HCT116 (cell line): ENCODE measurements around the gene SLC25A30. TPM values are rescaled to one million over a fixed set of nuclear protein-coding genes. Genes with fewer than 3 reads are reported as not detected.

Source experiments
- ATAC-seq: fragments of 200-7000 bp; cut with Tn5 transposase; 2 replicates; pipeline ENCODE4 v1.9.1; 2020; ENCODE audit warnings: mild to moderate bottlenecking, moderate library complexity
- BruUV-seq: library from RNA; stranded (reverse); fragments of 400-500 nt; replicated peaks from 2 replicates; lab custom pipeline; 2021; lab: Mats Ljungman, UMichigan
- CTCF ChIA-PET: fragments of 300-600 bp; sonication (Branson Sonifier 250); formaldehyde crosslinking; loops from one replicate; lab custom pipeline; 2021; ENCODE audit warnings: antibody characterized with exemption; lab: Charles Lee
- POLR2A ChIA-PET: fragments of 300-600, 350-600 bp; sonication (Branson Sonifier 250); formaldehyde crosslinking; loops from one replicate; lab custom pipeline; 2021; ENCODE audit warnings: antibody characterized with exemption; lab: Charles Lee
- RAD21 ChIA-PET, 2 experiments: fragments of 300-600 bp; sonication (Branson Sonifier 250); formaldehyde crosslinking; loops; one replicate each; lab custom pipeline; 2023; ENCODE audit warnings: low total read pairs in 2 of 2; ENCODE audit not compliant: uncharacterized antibody in 2 of 2, unreplicated experiment in 2 of 2, low non-redundant PET in 1 of 2; lab: Charles Lee
- DNase-seq: peaks from one replicate; pipeline ENCODE4 v3.0.0-alpha.2; 2010; ENCODE audit warnings: low read depth, low spot score
- H2AFZ ChIP-seq: fragments of 200-600 bp; shearing (Covaris generic), sonication (generic); 2 replicates; pipeline ENCODE4 v1.6.1; 2017; ENCODE audit warnings: low read depth, mixed run types, mixed read lengths, antibody characterized with exemption, low read length; ENCODE audit not compliant: poor library complexity, severe bottlenecking
- H3K27ac ChIP-seq: 2 replicates; pipeline ENCODE4 v1.5.1; 2012; ENCODE audit warnings: low read depth, low read length
- H3K27me3 ChIP-seq: fragments of 200-600 bp; sonication (generic); 2 replicates; pipeline ENCODE4 v1.6.1; 2016; ENCODE audit warnings: mixed run types, low read length, mixed read lengths; ENCODE audit not compliant: insufficient read depth
- H3K36me3 ChIP-seq, 2 experiments: fragments of 200-500 bp in 1 of 2; fragments of 200-600 bp in 1 of 2; sonication (Bioruptor generic) in 1 of 2; sonication (generic) in 1 of 2; 2 replicates each; pipeline versions ENCODE4 v1.5.1 to v1.6.1; 2014 to 2016; ENCODE audit warnings: low read length in 2 of 2, inconsistent platforms in 1 of 2, mixed read lengths in 1 of 2, mixed run types in 1 of 2; ENCODE audit not compliant: insufficient read depth in 2 of 2, control insufficient read depth in 1 of 2
- H3K4me1 ChIP-seq, 2 experiments: fragments of 200-600 bp in 1 of 2; sonication (generic) in 1 of 2; 2 replicates each; pipeline versions ENCODE4 v1.5.1 to v1.6.1; 2012 to 2017; ENCODE audit warnings: low read length in 2 of 2, inconsistent platforms in 1 of 2, mild to moderate bottlenecking in 1 of 2, mixed read lengths in 1 of 2, mixed run types in 1 of 2, moderate library complexity in 1 of 2; ENCODE audit not compliant: insufficient read depth in 2 of 2, control insufficient read depth in 1 of 2
- H3K4me2 ChIP-seq: fragments of 200-600 bp; sonication (generic); 2 replicates; pipeline ENCODE4 v1.6.1; 2017; ENCODE audit warnings: mixed run types, low read length, mixed read lengths
- H3K4me3 ChIP-seq, 2 experiments: fragments of 200-600 bp in 1 of 2; sonication (generic) in 1 of 2; replicated peaks in 1 of 2; 2 replicates each; pipeline ENCODE4 v1.5.1; 2011 to 2016; ENCODE audit warnings: low read length in 2 of 2, control low read depth in 1 of 2, low read depth in 1 of 2, mild to moderate bottlenecking in 1 of 2, mixed read lengths in 1 of 2, mixed run types in 1 of 2
- H3K79me2 ChIP-seq: fragments of 200-600 bp; sonication (generic); 2 replicates; pipeline ENCODE4 v1.6.1; 2017; ENCODE audit warnings: mild to moderate bottlenecking, mixed run types, low read length, moderate library complexity, mixed read lengths; ENCODE audit not compliant: insufficient read depth
- H3K9ac ChIP-seq: fragments of 200-600 bp; sonication (generic); 2 replicates; pipeline ENCODE4 v1.6.1; 2016; ENCODE audit warnings: low read length, mixed read lengths
- H3K9me2 ChIP-seq: fragments of 200-600 bp; sonication (generic), shearing (Covaris generic); 2 replicates; pipeline ENCODE4 v1.6.1; 2017; ENCODE audit warnings: mixed run types, mild to moderate bottlenecking, moderate library complexity; ENCODE audit not compliant: insufficient read depth
- H3K9me3 ChIP-seq, 2 experiments: fragments of 200-500 bp in 1 of 2; fragments of 200-600 bp in 1 of 2; sonication (Bioruptor generic) in 1 of 2; sonication (generic) in 1 of 2; 2 replicates each; pipeline ENCODE4 v1.6.1; 2014 to 2017; ENCODE audit warnings: low read length in 2 of 2, mixed read lengths in 2 of 2, inconsistent platforms in 1 of 2, low read depth in 1 of 2, mild to moderate bottlenecking in 1 of 2, mixed run types in 1 of 2, moderate library complexity in 1 of 2; ENCODE audit not compliant: control insufficient read depth in 1 of 2, insufficient read depth in 1 of 2
- H4K20me1 ChIP-seq: fragments of 200-600 bp; sonication (generic), shearing (Covaris generic); 2 replicates; pipeline ENCODE4 v1.6.1; 2017; ENCODE audit warnings: mixed run types, mild to moderate bottlenecking, moderate library complexity; ENCODE audit not compliant: insufficient read depth
- CBX3 ChIP-seq: IDR thresholded peaks from 2 replicates; pipeline ENCODE4 v1.6.1; 2012; ENCODE audit warnings: low read depth
- CTCF ChIP-seq, 3 experiments: fragments of 200-600 bp in 1 of 3; sonication (generic) in 1 of 3; IDR thresholded peaks in 2 of 3; conservative IDR thresholded peaks in 1 of 3; 2 replicates each; pipeline ENCODE4 v1.5.1; 2012 to 2017; ENCODE audit warnings: low read depth in 2 of 3, low read length in 2 of 3, antibody characterized with exemption in 1 of 3, borderline replicate concordance in 1 of 3, control low read depth in 1 of 3, mild to moderate bottlenecking in 1 of 3, mixed read lengths in 1 of 3, mixed run types in 1 of 3, moderate library complexity in 1 of 3; ENCODE audit not compliant: insufficient read depth in 1 of 3
- EGR1 ChIP-seq: IDR thresholded peaks from 2 replicates; pipeline ENCODE4 v1.6.1; 2012; ENCODE audit warnings: low read depth
- EZH2phosphoT487 ChIP-seq: fragments of 200-600 bp; IDR thresholded peaks from 2 replicates; pipeline ENCODE4 v1.6.1; 2018; ENCODE audit warnings: antibody characterized with exemption, borderline replicate concordance
- FOSL1 ChIP-seq: IDR thresholded peaks from 2 replicates; pipeline ENCODE4 v1.6.1; 2012; ENCODE audit warnings: low read depth
- JUND ChIP-seq: IDR thresholded peaks from 2 replicates; pipeline ENCODE4 v1.6.1; 2012
- POLR2AphosphoS5 ChIP-seq: IDR thresholded peaks from 2 replicates; pipeline ENCODE4 v1.6.1; 2011; ENCODE audit warnings: mild to moderate bottlenecking, low read depth, low read length, moderate library complexity
- RAD21 ChIP-seq: IDR thresholded peaks from 2 replicates; pipeline ENCODE4 v1.6.1; 2012; ENCODE audit warnings: low read depth, mild to moderate bottlenecking
- SIN3A ChIP-seq: IDR thresholded peaks from 2 replicates; pipeline ENCODE4 v1.6.1; 2012; ENCODE audit warnings: low read depth
- TCF7L2 ChIP-seq: IDR thresholded peaks from 2 replicates; pipeline ENCODE4 v1.7.0; 2011; ENCODE audit warnings: borderline replicate concordance, inconsistent platforms; ENCODE audit not compliant: insufficient read depth, insufficient read length; ENCODE audit errors: extremely low read depth
- YY1 ChIP-seq: IDR thresholded peaks from 2 replicates; pipeline ENCODE4 v1.6.1; 2011; ENCODE audit warnings: low read length, low read depth, moderate library complexity, mild to moderate bottlenecking; ENCODE audit not compliant: insufficient replicate concordance; ENCODE audit errors: extremely low read depth
- ZFX ChIP-seq: fragments of 450-650 bp; IDR thresholded peaks from 2 replicates; pipeline ENCODE4 v1.6.1; 2017
- ZNF274 ChIP-seq: fragments of 200-500 bp; sonication (Bioruptor generic); IDR thresholded peaks from 2 replicates; pipeline ENCODE4 v1.6.1; 2014; ENCODE audit warnings: mild to moderate bottlenecking, low read depth, low read length, inconsistent platforms
- intact Hi-C: fragments of 100-400 bp; cut with micrococcal nuclease; formaldehyde crosslinking; loops from 2 replicates; pipeline ENCODE4 v1.10.0; 2022
- total RNA-seq: library from RNA; stranded (reverse); gene quantifications from one replicate; pipeline ENCODE4 v1.2.1, GENCODE V29; 2021; ENCODE audit not compliant: unreplicated experiment
- TF ChIP-seq, protein P1 (sequence below): IDR thresholded peaks from 2 replicates; pipeline ENCODE4 v1.6.1; 2012; ENCODE audit warnings: low read depth
- TF ChIP-seq, protein P2 (sequence below): IDR thresholded peaks from 2 replicates; pipeline ENCODE4 v1.6.1; 2012

SLC25A30 gene
- total RNA-seq, 1 experiment from 2014 or later = 29.2 TPM

GRCh38 chr13:45385907-45386553, 32.1 kb downstream of the SLC25A30 start:
- ChIA-PET CTCF (no interaction called here), RAD21 (no interaction called here), POLR2A (no interaction called here)
- TF ChIP-seq CTCF (IDR thresholded peaks at IDR 0.05 in 2 of 3, conservative IDR thresholded peaks at IDR 0.05 in 1 of 3; ENCODE audit: borderline replicate concordance in 1 of 3, insufficient read depth in 1 of 3, low read depth in 2 of 3, low read length in 2 of 3) (no peak), CBX3 (no peak), ZNF274 (no peak), FOSL1 (no peak), EZH2phosphoT487 (no peak), POLR2AphosphoS5 (no peak), JUND (no peak), RAD21 (no peak), YY1 (no peak), EGR1 (no peak), SIN3A (no peak), TCF7L2 (no peak), ZFX (no peak)
- TF ChIP-seq, protein P1, sequence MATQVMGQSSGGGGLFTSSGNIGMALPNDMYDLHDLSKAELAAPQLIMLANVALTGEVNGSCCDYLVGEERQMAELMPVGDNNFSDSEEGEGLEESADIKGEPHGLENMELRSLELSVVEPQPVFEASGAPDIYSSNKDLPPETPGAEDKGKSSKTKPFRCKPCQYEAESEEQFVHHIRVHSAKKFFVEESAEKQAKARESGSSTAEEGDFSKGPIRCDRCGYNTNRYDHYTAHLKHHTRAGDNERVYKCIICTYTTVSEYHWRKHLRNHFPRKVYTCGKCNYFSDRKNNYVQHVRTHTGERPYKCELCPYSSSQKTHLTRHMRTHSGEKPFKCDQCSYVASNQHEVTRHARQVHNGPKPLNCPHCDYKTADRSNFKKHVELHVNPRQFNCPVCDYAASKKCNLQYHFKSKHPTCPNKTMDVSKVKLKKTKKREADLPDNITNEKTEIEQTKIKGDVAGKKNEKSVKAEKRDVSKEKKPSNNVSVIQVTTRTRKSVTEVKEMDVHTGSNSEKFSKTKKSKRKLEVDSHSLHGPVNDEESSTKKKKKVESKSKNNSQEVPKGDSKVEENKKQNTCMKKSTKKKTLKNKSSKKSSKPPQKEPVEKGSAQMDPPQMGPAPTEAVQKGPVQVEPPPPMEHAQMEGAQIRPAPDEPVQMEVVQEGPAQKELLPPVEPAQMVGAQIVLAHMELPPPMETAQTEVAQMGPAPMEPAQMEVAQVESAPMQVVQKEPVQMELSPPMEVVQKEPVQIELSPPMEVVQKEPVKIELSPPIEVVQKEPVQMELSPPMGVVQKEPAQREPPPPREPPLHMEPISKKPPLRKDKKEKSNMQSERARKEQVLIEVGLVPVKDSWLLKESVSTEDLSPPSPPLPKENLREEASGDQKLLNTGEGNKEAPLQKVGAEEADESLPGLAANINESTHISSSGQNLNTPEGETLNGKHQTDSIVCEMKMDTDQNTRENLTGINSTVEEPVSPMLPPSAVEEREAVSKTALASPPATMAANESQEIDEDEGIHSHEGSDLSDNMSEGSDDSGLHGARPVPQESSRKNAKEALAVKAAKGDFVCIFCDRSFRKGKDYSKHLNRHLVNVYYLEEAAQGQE = no peak
- TF ChIP-seq, protein P2, sequence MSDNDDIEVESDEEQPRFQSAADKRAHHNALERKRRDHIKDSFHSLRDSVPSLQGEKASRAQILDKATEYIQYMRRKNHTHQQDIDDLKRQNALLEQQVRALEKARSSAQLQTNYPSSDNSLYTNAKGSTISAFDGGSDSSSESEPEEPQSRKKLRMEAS = no peak
- no peaks in the 10 kb centered on the region for H3K27me3 ChIP-seq
- no peaks in the 10 kb centered on the region for H4K20me1 ChIP-seq
- ATAC-seq (no peak), DNase-seq (no peak)
- H3K9me2 ChIP-seq = no peaks in the 10 kb centered on the region
- H3K4me1 ChIP-seq = no peaks in the 10 kb centered on the region
- no peaks in the 10 kb centered on the region for H3K79me2 ChIP-seq
- no peaks in the 10 kb centered on the region for H3K9me3 ChIP-seq
- intact Hi-C loops = no loop called here
- no TSS peak for BruUV-seq
- H3K4me2 ChIP-seq = no peak overlapping the region
- no peak overlapping the region for H3K9ac ChIP-seq
- no peak overlapping the region for H3K27ac ChIP-seq
- H3K36me3 ChIP-seq = 0 out of 4 replicates have a peak, but pooled peaks cover 0 to 5% of the 10 kb centered on the region in 2 experiments
- H2AFZ ChIP-seq = no peak overlapping the region
- H3K4me3 ChIP-seq = no peak overlapping the region
